ENCODE measurements around the gene ZNF593. TPM values are rescaled to one million over a fixed set of nuclear protein-coding genes. Genes with fewer than 3 reads are reported as not detected.

The ZNF593 gene
- total and polyA plus RNA-seq, 9 of the 15 experiments (the other 6 are each of a cell fraction or from before 2014, with no cell fraction given) = 9.8 to 334 (median 48.2) TPM

GRCh38 chr1:26121854-26122773, 47.6 kb upstream of the ZNF593 start (continued):
- TF ChIP-seq ZNF518B (CRISPR knock-in tag; IDR thresholded peaks at IDR 0.05) = no peak
- peak; percentile 19 for TF ChIP-seq GATA2 (CRISPR knock-in tag; IDR thresholded peaks at IDR 0.05)
- no peak for TF ChIP-seq SMAD3 (CRISPR knock-in tag; conservative IDR thresholded peaks at IDR 0.05)
- no peak for TF ChIP-seq SLC30A9 (CRISPR knock-in tag; IDR thresholded peaks at IDR 0.05)
- TF ChIP-seq PHB2 (IDR thresholded peaks at IDR 0.05; ENCODE audit: low read depth) = no peak
- TF ChIP-seq ARID3B (CRISPR knock-in tag; IDR thresholded peaks at IDR 0.05; ENCODE audit: borderline replicate concordance) = no peak
- TF ChIP-seq E2F4 (CRISPR knock-in tag; IDR thresholded peaks at IDR 0.05; ENCODE audit: low read depth) = no peak
- no peak for TF ChIP-seq ZNF282 (CRISPR knock-in tag; IDR thresholded peaks at IDR 0.05)
- TF ChIP-seq MTA3 (IDR thresholded peaks at IDR 0.05; ENCODE audit: borderline replicate concordance) = peak; percentile 45; the same call in 1 of the 2 replicates
- no peak for TF ChIP-seq MCM5 (IDR thresholded peaks at IDR 0.05; ENCODE audit: low read depth)
- TF ChIP-seq NR2F6 (CRISPR knock-in tag; IDR thresholded peaks at IDR 0.05) = no peak
- no peak for TF ChIP-seq PHTF2 (CRISPR knock-in tag; IDR thresholded peaks at IDR 0.05)
- no peak for TF ChIP-seq GABPB1 (CRISPR knock-in tag; IDR thresholded peaks at IDR 0.05)
- no peak for TF ChIP-seq ETS2 (tag; IDR thresholded peaks at IDR 0.05; ENCODE audit: borderline replicate concordance, poor library complexity, severe bottlenecking)
- TF ChIP-seq ARID4B (CRISPR knock-in tag; IDR thresholded peaks at IDR 0.05) = no peak
- no peak for TF ChIP-seq NFIC (IDR thresholded peaks at IDR 0.05)
- TF ChIP-seq ARNT (IDR thresholded peaks at IDR 0.05) = no peak
